Pons (tissue), 1 donor: Measurements from ENCODE around the gene PHACTR1.
"Not testable (repeated sequence)": the region's sequence is repeated elsewhere in the genome, so short reads cannot be mapped to it uniquely, and the experiment has no call there.

Source experiments
- DNase-seq: peaks from one replicate; pipeline ENCODE4 v3.0.0-alpha.2; 2016; ENCODE audit warnings: low spot score

PHACTR1 gene

DNA sequence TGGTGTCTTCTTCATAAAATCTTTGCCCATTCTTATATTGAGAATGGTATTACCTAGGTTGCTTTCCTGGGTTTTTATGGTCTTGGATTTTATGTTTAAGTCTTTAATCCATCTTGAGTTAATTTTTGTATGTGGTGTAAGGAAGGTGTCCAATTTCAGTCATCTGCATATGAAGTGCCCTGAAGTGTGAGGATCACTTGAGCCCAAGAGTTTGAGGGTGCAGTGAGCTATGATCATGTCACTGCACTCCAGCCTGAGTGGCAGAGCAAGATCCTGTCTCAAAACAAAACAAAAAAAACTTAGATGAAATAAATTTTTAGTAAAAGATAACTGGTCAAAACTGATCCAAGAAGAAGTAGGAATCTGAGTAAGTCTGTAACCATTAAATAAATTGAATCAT is 396.4 kb downstream of the PHACTR1 start:
- no peak for DNase-seq

DNA sequence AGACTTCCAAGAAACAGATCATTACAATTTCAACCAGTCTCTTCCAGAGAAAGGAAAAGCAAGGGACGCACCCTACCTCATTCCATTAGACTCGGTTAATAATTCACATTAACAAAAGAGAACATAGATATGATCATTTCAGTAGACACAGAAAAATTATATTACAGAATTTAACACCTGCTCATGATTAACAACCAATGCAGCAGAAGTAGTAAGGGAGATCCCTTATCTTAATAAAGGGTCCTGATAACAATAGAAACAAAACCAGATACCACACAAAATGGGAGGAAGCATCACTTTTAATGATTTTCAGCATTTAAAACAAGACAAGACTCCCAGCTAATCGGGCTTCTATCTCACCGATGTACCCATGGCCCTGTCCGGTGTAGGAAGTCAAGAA is 396.8 kb downstream of the PHACTR1 start:
- no peak for DNase-seq

DNA sequence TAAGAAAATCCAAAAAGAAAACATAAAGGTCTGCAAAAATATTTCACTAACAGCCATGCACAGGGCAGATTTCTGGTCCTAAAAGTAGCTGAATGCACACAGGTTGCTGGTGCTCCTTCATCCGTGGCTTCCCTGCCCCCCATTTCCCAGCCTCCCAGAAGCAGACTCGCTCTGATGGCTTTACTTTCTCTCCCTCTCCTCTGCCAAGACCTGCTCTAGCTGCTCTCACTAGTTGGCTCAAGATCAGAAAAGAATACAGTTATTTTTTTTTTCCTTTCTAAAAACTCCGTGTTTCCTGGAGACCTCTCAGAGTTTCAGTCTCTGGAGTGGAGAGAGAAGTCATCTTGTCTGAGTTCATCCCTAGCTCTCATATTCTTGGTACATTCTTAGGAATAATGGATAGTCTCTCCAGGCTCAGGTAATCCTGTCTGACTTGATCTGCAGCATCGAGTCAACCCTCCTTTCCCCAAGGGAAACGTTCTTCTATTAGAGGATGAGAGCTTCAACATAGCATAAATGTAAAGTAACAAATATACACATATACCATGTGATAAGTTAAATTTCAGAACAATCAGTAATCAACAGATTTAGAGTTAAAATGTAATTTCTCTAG is 397.5 kb downstream of the PHACTR1 start:
- no peak for DNase-seq

DNA sequence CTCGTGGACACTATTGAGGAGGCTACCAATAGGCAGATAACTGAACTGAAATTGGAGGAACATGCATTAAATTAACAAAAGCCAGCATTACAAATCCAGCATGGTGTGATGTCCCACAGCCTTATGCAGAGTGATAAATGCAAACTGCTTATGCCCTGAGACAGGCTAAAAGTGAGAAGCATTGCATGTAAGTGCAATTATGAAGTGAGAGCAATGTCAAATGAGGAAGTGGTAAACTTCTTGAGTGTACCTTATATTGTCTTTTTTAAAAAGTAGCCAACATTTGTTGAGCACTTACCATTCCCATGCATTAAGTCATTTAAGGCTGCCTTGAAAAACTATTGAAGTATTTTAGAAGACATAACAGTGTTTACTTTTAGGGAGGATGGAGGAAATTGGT is 399.6 kb downstream of the PHACTR1 start:
- DNase-seq = no peak

DNA sequence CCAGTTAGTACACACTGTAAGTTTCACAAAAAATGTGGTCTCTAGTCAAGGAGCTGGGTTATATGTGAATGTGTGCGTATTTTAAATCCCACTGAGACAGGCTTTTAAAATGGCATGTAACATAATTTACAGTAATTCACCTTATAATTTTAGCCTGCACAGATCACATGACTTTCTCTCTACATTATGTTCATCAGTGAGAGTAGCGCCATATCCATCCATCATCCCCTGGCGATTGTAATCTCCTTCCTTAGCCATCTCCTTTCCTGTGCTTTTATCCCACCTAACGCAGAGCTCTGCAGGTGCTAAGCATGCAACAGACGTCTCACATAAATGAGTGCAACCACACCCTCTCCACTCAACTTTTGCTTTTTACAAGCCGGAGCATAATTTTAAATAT is 401.0 kb downstream of the PHACTR1 start:
- DNase-seq = no peak

DNA sequence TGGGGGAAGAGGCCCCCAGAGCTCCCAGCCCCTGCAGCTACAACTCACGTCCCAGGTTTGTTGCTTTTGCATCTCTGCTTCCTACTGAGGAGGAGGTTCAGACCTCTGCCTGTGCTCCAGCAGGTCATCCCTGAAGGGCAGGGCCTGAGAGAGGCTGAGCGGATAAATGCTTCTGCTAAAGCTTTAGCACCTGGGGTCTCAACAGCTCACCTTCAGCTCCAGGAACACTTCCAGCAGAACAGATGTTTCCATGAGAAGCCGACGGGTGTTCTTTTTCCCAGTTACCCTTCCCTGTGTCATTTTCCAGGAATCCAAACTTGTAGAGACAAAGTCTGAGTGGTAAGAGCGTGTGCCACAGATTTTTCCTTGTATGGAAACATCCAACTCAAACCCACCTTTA is 403.0 kb downstream of the PHACTR1 start:
- no peak for DNase-seq

DNA sequence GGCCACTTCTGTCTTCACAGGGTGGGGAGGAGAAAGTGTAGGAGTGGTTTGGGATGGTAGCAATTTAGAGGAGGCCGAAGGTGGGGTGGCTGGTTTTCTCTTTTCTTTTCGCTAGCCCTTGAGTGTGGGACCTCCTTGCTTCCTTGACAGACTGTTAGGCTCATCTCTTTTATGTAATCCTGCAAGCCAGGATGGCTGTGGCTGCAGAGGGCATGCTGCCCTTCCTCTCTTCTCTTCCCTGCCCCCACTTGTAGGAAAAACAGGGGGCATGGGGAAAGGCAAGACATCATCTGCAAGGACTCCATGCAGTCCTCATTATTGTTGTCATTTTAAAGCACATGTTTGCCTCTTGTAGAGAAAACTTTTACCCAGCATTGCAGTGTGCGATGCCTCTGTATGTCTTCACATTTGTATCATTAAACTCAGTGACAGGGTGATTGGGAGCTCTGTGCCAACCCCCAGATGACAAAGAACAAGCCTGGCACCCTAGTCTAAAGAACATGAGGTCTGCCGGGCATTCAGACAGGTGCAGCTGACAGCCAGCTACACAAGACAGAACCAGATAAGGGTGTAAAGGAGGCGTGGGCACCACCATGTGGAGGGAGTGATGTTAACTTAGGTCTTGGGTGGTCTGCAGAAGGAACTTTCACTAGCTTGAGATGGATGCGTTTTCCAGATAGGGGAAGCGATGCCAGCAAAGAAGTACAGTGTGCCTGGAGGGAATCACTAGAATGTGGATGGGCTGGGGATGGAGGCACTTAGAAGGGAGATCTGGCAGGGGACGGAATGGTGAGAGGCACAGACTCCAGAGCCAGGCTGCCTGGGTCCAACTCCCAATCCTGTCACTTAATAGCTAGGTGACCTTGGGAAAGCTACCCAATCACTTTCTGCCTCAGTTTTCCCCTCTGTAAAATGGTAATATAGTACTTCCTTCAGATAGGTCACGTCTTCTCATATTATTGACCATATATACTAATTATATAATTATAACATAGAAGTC is 404.2 kb downstream of the PHACTR1 start:
- DNase-seq = no peak

DNA sequence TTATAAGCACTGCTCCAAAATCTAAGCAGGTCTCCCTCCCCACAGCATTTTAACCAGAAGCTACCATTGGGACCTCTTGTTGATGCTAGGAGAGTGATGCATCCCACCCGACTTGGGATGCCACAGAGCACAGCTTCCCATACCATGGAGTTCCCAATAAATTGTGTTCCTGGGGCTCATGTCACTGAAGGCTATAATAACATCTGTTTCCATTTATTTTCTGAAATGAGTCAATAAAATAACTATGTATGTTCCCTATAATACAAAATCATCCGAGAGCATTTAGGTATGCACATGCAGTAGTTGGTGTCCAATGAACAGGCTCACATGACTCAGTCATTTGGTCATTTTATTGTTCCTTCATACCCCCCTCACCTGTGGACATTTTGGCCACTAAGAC is 407.6 kb downstream of the PHACTR1 start:
- no peak for DNase-seq

DNA sequence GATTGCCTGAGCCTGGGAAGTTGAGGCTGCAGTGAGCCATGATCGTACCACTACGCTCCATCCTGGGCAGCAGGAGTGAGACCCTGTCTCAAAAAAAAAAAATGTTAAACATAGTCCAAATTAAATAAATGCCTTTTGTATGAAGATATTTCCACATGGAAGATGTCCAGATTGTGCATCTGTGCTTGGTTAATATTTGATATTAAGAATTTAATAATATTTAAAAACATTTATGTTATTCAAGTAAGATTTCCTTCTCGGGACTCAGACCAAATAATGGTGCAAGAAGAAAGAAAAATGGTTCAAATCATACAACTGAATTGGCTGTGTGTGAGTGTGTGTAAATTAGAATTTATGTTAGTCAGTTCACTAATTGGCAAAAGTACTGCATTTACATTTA is 409.3 kb downstream of the PHACTR1 start:
- no peak for DNase-seq

DNA sequence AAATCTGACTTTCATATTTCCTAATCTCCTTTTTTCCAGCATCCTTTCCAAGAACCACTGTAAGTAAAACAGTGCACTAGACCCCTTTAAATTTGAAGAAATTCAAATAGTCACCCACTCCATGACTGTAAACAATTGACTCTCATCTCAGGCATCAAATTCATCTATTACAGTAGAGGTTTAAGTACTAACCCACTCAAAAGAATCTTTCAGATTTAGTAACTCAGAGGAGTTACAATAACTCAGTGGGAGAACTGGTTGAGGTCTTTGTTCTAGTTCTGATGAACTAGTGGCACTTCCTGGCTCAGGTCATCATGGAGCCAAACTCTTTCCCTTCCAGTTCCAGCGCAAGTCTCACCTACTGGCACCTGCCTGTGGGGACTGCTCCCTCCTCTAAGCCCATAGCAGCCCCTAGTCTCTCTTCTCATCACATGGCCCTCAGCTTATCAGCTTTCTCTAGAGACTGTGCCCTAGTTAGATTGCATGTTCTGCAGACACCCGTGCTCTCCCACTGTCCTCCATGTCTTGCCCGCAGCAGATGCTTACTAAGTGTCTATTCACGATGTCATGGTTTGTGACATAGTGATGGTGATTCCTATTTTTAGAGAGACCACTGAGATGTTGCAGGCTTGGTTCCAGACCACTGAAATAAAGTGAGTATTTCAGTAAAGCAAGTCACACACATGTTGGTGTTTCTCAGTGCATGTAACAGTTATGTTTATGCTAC is 415.5 kb downstream of the PHACTR1 start:
- DNase-seq = no peak

DNA sequence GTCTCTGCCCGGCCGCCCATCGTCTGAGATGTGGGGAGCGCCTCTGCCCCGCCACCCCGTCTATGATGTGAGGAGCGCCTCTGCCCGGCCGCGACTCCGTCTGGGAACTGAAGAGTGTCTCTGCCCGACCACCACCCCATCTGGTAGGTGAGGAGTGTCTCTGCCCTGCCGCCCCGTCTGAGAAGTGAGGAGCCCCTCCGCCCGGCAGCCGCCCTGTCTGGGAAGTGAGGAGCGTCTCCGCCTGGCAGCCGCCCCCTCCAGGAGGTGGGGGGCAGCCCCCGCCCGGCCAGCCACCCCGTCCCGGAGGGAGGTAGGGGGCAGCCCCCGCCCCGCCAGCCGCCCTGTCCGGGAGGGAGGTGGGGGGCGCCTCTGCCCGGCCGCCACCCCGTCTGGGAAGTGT is 417.3 kb downstream of the PHACTR1 start:
- not testable (repeated sequence) for DNase-seq

DNA sequence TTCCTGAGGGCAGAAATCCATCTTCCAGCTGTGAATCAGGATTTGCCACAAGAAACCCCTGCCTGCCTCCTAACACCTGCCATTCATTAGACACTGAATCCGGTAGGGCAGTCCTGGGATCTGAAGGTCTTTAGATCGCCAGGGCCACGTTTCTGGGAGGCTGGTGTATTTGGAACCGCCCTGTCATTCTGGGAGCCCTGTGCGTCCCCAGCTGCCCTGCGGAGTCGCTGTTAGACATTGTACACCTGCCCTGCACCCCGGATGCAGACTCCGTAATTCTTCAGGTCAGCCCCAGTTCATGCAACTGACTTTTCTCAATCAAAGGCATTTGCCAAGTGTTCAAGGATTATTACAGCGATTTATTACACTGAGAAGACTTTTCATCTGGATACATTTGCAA is 418.6 kb downstream of the PHACTR1 start:
- no peak for DNase-seq

DNA sequence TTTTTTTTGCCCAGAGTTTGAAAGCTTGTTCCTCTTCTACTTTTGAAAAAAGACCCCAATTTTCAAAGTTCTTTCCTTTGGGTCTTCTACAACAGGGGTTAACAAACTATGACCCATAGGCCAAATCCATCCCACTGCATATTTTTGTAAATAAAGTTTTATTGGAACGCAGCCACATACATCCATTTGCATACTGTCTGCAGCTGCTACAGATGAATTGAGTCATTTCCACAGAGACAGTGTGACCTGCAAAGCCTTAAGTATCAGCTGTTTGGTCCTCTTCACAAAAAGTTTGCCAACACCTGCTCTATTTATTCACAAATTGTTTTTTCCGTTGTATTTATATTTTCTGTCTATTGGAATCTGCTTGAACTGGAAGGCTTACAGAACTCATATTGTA is 422.6 kb downstream of the PHACTR1 start:
- no peak for DNase-seq

DNA sequence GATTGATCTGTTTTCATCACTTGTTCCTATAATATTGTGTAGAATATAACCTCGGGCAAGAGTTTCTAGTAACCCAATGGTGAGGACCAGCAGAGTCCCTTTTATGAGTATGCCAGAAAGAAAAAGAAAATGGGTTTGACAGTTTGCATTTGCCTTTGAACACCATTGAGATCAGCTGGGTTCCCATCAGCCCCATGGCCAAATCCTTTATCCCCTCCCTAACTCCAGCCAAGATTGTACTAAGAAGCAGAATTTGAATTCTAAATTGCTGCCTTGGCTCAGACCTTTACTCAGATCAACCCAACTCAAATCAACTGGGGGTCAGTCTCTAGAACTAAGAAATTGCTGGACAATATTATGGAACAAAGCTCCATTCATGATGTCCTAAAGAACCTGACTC is 424.4 kb downstream of the PHACTR1 start:
- no peak for DNase-seq

DNA sequence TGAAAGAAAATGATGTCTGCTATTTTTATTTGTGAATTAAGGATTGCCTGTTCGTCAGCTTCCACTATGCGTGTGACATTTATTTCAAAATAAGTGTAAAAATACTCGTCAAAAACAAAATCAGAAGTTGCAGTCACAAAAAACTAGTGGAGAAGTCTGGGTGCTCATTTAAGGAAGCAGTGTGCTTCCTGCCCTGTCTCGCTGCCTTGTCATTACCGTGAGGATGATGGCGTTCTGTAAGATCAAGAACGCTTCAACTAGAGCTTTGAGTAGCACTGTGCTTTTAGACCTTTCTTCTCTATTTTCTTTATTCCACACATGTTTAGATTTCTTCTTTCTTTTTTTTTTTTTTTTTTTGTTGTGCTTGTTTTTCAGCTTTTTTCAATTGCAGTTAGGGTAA is 424.8 kb downstream of the PHACTR1 start:
- DNase-seq = peak; percentile 14

DNA sequence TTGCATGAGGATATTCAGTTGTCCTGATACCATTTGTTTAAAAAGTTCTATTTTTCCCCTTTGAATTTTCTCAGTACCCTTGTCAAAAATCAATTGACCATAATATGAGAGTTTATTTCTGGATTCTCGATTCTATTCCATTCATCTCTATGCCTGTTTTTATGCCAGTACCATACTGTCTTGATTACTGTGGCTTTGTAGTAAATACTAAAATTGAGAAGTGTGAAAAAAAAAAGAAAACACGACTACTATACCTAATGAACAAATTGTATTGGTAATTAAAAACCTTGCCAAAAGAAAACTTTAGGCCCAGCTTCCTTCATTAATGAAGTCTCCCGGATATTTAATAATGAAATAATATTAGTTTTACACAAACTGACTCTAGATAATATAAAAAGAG is 426.0 kb downstream of the PHACTR1 start:
- no peak for DNase-seq

DNA sequence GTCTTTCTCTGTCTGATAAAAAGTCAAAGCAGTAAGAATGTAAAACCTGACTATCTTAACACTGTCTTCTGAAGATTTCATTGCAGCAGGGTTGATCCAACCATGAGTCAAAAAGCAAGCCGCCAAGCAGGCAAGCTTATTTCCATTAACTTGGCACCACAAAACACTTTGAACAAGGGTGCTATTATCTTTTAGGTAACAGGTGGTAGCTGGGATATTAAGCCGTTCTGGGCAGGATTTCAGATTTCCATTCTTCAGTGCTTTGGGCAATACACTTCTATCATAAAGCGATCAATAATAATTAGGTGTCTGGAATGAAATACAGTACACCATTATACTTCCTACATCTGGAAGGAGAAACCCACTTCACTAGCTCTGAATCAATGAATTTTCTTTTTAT is 429.9 kb downstream of the PHACTR1 start:
- no peak for DNase-seq

DNA sequence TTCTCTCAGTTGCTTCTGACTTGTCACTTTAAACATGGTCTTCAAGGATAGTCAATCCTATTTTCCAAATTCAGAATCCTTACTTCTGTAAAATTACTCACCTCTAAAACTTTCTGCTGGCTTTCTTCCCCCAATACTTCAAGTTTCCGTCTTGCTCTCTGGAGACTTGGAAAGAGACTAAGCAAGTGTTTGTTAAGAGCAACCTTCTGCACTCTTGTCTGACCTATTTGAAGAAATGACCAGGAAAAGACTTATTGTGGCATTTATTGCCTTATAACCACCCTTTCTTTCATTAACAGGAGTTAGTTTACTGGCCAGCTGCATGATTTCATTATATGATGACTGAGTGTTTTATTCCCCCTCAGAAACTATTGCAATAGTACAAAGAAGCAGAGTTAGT is 430.8 kb downstream of the PHACTR1 start:
- no peak for DNase-seq

DNA sequence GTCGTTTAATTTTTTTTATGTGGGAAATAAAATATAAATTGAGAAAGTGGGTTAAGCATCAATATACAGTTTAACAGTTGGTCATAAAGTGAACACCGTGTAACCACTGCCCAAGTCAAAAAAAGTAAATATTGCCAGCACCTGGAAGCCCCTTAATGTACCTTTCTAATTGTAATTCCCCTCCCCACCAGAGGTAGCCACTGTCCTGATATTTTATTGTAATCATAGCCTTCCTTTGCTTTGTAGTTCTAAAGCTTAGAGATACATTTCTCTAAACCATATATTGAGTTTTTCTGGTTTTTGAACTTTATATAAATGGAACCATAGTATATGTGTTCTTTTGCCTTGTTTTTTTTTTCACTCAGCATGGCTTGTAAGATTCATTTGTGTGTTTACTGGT is 431.2 kb downstream of the PHACTR1 start:
- no peak for DNase-seq

DNA sequence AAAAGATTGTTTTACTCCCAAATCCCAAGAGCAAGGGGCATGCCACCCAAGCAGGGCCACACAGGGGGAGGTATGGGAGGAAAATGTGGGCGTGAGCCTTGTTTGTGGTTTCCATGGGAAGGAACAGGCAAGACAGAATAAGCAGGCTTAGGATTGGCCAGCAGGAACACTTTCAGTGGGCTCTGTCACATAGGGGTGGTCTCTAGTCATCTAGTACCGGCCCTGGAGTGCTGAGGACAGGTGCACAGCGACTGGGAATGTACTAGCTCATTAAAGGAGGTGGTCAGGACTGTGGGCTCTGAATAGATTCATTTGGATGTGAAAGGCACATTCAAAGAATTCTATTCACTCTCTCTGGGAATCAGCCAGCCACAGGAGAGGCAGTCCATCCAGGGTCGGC is 436.2 kb downstream of the PHACTR1 start:
- no peak for DNase-seq

DNA sequence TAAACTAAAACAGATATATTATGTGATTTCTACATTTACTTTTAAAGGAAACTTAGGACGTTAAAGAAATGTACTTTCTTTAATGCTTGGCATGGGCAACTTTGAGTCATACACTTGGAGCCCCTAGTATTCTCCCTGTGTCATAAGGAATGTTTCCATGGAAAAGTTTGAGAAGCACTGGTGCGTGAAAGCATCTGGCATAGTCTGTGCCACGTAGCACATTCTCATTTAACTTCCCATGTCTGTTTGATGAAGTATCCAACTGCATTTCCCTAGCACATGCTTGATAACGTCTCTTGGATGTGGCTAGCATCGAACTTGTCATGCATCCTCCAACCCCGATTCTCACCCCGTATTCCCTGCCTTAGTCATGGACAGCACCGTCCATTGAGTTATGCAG is 439.8 kb downstream of the PHACTR1 start:
- DNase-seq = no peak

DNA sequence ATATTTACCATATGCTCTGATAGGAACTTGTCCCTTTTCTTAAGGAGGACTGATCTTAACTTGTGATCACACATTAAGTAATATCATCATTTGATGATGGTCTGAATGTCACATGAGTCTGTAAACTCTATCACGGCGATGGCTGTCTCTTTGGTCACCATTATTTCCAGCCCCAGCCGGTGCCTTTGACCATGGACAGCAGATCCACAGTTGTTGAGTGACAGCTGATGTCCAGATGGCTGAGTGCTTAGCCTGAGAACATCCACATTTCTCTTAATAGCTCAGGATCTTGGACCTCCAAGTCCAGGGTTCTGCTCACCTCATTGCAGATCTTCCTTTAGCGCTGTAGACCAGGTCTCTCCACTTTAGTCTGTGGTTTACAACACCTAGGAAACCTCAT is 440.7 kb downstream of the PHACTR1 start:
- DNase-seq = no peak

DNA sequence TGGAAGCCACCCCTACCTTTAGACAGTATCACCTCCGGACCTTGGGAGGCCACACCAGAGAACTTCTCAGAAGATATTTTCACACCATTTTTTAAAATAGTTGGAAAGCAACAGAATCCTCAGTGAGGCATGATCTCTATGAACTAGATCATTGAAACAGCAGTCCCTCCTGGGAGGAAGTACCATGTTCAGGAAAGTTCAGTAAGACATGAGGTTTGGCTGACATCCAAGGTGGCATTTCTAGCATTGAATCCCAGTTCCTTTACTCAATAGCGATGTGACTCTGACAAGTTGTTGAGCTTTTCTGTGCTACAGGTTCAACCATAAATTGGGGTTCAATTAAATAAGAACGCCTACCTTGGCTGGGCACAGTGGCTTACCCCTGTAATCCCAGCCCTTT is 442.7 kb downstream of the PHACTR1 start:
- peak; percentile 31 for DNase-seq
